GM15510 (cell line): ENCODE measurements around the gene ZNRF2.

Experiments
- POLR2A ChIP-seq: IDR thresholded peaks from 3 replicates; pipeline ENCODE4 v1.6.1; 2011; ENCODE audit warnings: borderline replicate concordance; ENCODE audit not compliant: insufficient read length; ENCODE audit errors: extremely low read depth

ZNRF2 gene

DNA sequence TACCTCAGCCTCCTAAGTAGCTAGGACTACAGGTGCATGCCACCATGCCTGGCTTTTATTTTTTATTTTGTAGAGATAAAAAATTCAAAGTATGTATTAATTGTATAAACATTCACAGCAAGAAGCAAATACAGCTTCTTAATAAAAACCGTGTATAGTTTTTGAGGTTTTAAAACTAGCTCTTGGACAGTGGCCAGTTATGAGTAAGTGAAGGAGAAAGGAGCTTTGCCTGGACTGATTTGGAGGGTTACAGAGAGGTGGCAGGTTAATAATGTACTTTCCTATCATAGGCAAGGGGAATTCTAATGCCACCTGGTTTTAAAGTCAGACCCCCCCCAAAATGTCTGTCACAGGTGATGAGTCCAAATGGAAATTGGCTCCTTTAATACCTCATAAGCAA, 43.4 kb downstream of the ZNRF2 start:
- no peak for TF ChIP-seq POLR2A

GRCh38 chr7:30328381-30328780, 44.0 kb downstream of the ZNRF2 start:
- TF ChIP-seq POLR2A, result no peak

DNA sequence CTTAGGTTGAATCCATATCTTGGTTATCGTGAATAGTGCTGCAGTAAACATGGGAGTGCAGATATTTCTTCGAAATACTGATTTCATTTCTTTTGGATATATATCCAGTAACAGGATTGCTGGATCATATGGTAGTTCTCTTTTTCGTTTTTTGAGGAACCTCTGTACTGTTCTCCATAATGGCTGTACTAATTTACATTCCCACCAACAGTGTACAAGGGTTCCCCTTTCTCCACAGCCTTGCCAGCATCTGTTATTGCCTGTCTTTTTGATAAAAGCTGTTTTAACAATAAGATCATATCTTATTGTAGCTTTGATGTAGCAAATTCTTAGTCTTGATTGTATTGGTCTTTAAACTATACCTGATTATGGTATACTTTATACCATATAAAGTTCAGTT, 45.3 kb downstream of the ZNRF2 start:
- TF ChIP-seq POLR2A, result no peak

DNA sequence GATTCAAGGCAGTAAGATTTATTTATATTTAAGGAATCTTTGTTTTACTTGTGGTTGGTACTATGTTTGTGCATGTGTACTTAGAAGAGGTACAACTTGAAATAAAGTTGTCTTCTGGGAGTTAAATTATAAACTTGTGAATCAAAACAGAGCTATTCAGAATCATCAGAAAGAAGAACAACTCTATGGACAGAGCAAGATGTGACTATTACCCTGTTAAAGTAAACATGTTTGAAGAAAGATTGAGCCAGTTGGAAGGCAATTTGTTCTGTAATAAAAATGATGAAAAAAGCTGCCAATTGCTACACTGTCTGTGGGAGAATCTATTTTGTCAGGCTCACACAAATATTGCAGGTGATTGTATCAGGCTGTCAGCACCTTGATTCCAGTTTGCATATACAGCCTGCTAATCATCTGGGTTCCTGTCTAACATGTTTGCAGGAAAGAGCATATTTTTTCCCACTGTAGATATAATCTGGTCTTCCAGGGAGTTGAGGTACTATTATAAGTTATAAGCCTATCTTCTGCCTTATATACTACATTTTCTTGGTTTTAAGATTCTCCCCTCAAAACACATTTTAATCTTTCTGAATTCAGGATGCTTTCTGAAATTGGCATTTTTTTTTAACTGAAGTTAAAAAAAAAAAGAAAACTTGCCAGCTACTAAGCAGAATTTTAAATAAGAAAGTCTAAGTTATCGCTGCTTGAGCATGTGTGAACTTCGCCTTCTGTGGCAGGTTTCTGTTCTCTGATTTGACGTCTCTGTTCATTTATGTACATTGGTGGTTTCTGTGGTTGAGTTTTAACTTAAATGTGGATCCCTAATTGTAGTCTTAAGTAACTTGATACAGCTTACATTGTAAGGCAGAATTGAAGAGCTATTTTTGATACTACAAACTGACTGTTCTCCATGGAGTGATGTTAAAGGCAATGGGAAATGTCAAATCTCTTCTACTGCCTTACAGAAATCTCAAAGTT, 46.0 kb downstream of the ZNRF2 start:
- TF ChIP-seq POLR2A, result no peak

DNA sequence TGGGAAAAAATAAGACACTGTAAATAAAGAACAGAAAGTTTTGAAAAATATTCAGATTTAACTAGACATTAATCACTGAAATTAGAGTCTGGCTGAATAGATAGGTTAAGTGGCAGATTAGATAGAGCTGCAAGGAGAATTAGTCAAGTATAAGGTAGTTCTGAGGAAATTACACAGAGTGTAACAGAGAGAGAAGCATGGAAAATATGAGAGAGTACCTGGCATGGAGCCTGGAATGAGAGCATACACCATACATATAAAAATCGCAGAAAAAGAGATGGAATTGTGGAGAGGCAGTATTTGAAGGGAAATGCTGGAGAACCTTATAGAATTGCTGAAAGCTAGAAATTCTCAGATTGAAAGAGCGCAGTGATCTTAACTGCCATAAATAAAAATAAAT, 46.9 kb downstream of the ZNRF2 start:
- no peak for TF ChIP-seq POLR2A

DNA sequence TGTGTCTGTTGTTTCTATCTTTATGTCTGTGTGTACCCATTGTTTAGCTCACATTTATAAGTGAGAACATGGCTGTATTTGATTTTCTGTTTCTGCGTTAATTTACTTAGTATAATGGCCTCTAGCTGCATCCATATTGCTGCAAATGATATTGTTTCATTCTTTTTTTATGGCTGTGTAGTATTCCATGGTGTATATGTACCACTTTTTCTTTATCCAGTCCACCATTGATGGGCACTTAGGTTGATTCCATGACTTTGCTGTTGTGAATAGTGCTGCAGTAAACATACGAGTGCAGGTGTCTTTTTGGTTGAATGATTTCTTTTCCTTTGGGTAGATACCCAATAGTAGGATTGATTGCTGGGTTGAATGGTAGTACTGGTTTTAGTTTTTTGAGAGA, 48.2 kb downstream of the ZNRF2 start:
- no peak for TF ChIP-seq POLR2A

GRCh38 chr7:30335763-30336487, 51.5 kb downstream of the ZNRF2 start:
- no peak for TF ChIP-seq POLR2A

DNA sequence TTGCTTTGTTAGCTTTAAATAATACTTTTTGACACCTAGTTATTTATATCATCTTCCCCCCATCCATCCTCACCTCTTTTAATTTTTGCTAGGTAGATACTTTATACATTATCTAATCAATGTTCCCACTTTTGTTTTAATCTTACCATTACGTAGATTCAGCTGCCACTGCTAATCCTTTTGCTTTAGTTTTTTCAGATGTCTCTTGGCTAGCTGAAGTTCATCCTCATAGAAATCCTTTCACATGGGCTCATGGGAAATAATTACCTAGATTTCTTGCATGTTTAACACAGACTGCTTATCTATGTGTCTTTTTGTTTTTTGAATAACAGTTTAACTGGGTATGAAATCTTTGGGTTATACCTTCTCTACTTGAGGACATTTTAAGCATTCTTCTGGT, 60.1 kb downstream of the ZNRF2 start:
- no peak for TF ChIP-seq POLR2A

DNA sequence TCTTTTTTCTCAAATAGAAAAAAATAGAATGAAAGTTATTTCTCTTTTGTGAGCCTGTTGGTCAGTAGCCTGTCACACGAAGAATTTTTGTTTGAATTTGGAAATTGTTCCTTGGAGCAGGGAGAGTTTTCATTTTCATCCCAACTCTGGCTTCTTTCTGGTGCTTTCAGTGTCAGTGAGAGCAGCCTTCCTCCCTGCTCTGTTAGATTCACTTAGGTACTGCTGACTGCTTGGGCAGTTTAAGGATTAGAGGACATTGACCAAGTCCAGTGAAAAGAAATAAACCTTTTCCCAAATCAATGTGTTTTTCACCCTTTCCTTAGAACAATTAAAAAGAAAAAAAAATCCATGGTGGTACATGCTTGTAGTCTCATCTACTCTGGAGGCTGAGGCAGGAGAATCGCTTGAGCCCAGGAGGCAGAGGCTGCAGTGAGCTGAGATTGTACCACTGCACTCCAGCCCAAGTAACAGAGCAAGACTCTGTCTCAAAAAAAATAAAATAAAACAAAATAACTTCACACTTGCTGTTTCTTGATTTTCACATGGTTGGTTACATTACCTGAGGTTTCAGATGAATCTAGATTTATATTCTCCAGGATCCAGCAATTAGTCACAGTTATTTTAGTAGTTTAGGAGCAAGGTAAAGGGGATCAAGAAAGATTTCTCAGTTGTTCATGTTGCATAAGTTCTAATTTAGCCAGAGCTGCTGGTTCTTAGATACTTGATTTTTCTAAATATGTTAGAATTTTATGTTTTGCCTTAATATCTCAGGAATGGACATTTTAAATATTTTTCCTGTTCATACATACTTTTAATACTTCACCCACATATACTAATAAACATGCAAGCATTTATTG, 63.1 kb downstream of the ZNRF2 start:
- TF ChIP-seq POLR2A, result no peak

- no peak for TF ChIP-seq POLR2A
These were observed 63.7 kb downstream of the ZNRF2 start for GRCh38 chr7:30348083-30348560.

DNA sequence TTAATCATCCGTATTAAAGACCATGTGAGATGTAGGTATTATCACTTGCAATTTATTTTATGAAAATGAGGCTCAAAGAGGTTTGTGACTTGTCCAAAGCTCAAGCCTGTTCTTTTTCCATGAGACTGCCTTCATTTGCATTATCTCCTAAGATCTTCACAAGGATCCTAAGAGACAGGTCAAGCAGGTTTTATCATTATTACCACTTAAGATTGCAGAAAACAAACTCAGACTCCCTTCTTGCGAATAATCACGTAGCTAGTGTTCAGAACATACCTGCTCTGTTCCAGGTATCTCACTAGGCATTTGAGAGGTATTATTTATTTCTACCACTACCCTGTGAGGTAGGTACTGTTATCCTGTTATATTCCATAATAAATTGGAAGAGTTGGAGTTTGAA, 64.8 kb downstream of the ZNRF2 start:
- no peak for TF ChIP-seq POLR2A

DNA sequence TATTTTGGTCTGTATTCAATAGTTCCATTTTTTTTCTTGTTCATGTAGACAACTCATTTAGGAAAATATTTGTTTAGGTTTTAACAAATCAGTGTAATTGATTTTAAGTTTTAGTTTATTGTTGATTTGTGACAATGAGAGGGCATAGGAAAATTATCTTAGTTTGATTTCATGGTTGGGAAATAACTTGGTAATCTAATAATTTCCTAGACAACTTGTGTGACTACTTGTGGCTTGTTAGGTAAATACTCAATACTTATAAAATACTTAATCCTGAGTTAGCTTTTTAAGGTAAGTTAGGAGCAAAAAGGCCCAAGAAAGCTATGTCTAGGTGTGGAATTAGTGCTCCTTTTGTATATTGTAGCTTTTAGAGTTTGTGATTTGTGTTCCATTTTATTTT, 65.4 kb downstream of the ZNRF2 start:
- no peak for TF ChIP-seq POLR2A

DNA sequence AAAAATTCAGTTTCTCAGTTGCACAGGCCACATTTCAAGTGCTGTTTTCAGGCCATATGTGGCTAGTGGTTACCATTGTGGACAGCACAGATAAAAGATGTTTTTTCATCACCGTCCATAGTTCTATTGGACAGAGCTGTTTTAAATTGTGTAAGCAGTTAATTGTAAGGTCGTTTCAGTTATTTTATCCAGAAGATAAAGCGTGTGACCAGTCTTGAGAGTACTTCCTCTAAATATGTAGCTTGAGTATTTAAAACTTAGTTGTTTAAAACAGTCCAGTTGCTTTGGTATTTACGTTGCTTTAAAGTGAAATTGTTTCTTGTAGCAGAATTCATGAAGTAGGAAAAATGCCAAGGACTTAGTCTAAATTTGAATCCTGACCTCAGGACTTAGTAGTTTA, 66.9 kb downstream of the ZNRF2 start:
- TF ChIP-seq POLR2A, result no peak

DNA sequence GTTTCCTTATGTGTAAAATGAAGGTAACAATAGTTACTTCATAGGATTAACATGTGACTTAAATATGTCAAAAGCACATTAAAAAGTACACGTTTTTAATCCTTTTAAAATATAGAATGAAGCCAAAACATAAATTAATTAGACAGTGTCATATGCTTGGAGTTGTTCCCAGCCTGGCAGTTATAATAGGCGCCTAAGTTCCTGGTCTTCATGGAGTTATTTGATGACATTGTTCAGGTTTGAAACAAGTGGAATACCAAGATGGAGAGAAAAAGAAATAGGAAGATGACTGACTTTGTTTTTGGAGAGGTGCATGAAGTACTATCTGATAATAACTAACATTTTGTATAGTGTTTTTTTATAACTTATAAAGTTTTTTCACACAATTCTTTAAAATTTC, 67.3 kb downstream of the ZNRF2 start:
- TF ChIP-seq POLR2A, result no peak

DNA sequence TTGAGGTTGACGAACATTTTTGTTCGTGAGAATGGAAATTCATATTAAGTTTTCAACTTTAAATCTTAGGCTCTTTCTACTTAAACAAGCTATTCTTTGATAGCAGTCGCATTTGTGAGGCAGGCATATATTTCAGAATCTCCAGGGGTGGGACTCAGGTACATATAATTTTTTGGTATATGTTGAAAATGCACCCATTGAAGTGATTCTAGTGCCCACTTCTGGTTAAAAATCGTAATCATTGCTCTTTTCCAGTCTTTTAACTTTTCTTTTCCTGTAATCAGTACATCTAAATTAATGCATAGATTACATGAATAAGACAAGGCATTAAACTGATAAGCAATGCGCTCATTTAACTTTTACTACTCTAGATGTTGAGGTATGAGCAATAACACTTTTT, 67.8 kb downstream of the ZNRF2 start:
- TF ChIP-seq POLR2A, result no peak
